Dermis lymphatic vessel endothelial cell (primary cell): ENCODE measurements around the gene TMEM45A. TPM values are rescaled to one million over a fixed set of nuclear protein-coding genes. Genes with fewer than 3 reads are reported as not detected.

Experiments
- total RNA-seq: library from RNA; depleted of rRNA; stranded (reverse); fragments of >200 nt; gene quantifications from 2 replicates; pipeline ENCODE4 v1.2.1, GENCODE V29; 2014

The TMEM45A gene, protein sequence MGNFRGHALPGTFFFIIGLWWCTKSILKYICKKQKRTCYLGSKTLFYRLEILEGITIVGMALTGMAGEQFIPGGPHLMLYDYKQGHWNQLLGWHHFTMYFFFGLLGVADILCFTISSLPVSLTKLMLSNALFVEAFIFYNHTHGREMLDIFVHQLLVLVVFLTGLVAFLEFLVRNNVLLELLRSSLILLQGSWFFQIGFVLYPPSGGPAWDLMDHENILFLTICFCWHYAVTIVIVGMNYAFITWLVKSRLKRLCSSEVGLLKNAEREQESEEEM
- total RNA-seq = 12.0 and 13.9 TPM in 2 replicates

GRCh38 chr3:100492059-100493006 lies at the start of gene TMEM45A:
Gene TMEM45A, plus strand, starts transcription at chr3:100492619. Its CDS starts 62,593 bp downstream, at chr3:100555212.

GRCh38 chr3:100609305-100609704 lies 116.9 kb downstream of the TMEM45A start, which contains the start of gene ADGRG7:
Gene ADGRG7, plus strand, starts transcription at chr3:100609601. Its CDS starts 256 bp downstream, at chr3:100609857.

Other genes starting within 250 kb of the TMEM45A start
- gene TBC1D23, start 231.6 kb upstream of the TMEM45A start, total RNA-seq = 35.3 and 40.9 TPM in 2 replicates
- gene NIT2, start 157.9 kb upstream of the TMEM45A start, total RNA-seq = 7.0 and 8.7 TPM in 2 replicates
- gene TOMM70, start 91.5 kb upstream of the TMEM45A start, total RNA-seq = 26.3 and 36.9 TPM in 2 replicates
- 0.34 and 0.76 TPM in 2 replicates for gene LNP1, start 91.1 kb upstream of the TMEM45A start, total RNA-seq
- gene ADGRG7, start 117.0 kb downstream of the TMEM45A start, total RNA-seq = not detected in 2 replicates
- gene TFG, start 216.9 kb downstream of the TMEM45A start, total RNA-seq = 48.7 and 53.9 TPM in 2 replicates